ENCODE data around the gene PCK2. TPM values are rescaled to one million over a fixed set of nuclear protein-coding genes. Genes with fewer than 3 reads are reported as not detected.

PCK2 gene
- total RNA-seq, 1 experiment from 2014 or later, result 48.9 TPM

DNA sequence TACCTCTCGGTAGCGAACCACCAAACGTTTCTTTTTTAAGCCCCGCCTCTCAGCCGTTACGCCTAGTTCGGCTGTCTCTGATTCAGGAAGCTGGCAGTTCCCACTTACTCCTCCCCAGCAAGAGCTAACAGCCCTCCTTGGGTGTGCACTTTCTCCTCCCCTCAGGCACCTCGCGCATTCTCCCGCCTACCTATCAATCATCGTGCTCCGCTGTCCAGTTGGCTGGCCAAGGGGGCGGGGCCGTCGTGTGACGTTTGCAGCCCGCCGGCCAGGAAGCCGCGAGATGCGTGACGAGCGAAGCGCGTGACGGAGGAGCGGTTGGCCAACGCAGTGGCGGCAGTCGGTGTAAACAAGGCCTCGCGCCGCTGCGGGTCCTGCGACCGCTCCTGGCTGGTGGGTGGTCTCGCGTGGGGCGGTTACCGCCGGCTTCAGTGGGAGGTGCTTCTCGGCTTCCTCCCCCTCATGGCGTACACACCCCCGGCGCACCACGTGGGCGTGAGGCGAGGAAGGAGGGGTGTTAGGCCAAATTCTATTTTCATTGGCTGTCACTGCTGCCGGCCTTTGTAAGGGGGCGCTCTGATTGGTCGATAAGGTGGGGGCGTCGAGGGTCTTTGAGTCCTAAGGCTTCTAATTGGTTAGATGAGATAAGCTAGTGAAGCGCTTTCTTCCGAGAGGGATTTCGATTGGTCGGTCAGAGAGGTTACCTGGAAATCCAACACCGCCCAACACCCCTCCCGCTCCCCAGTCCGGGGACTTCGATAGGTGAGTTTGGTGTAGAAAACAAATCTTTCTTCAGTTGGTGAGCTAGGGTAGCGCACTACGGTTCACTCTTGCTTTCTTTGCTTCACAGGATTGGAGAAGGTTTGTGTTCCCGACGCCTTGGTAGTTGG lies 20.7 kb downstream of the PCK2 start, which contains the start of the genes DCAF11 and NRL:
TSS of gene DCAF11 (plus strand) at position 246 of the 890 bp plus-strand sequence. CDS start 818 bp downstream, outside the sequence.
TSS of gene NRL (minus strand) at position 418 of the 890 bp plus-strand sequence. CDS start 32,101 bp downstream, outside the sequence.
- no peaks in the 10 kb centered on the region for H3K27me3 ChIP-seq (ENCODE audit: insufficient read depth, low read length)
- peak within 1 kb of the TSS; percentile 79 for H3K4me2 ChIP-seq (ENCODE audit: insufficient read depth, insufficient read length, low read length)
- Mint-ChIP-seq H3K36me3 (ENCODE audit: insufficient read depth in 1 of 3, low read depth in 3 of 3) (peaks cover 15 to 43% (median 33%) of the 10 kb centered on the region in 3 experiments; a peak in 6 of 7 replicates), H3K9me3 (no peaks in the 10 kb centered on the region; a peak in 1 of 5 replicates), H3K27ac (peak within 1 kb of the TSS; percentile 93 to 100 (median 98)), H3K4me1 (peaks cover 12 to 15% of the 10 kb centered on the region in 2 experiments), H3K27me3 (ENCODE audit: low read depth) (peaks cover 3% of the 10 kb centered on the region; the same call in 1 of the 2 replicates), H3K4me3 (peak within 1 kb of the TSS; percentile 93 to 95)
- no peaks in the 10 kb centered on the region for H3K79me2 ChIP-seq (ENCODE audit: insufficient read depth, low read length)
- no CpG with 5 or more reads among the region's 65 CpGs for WGBS (ENCODE audit: extremely low coverage, insufficient read length, low lambda C conversion rate)
- H3K23ac ChIP-seq (ENCODE audit: insufficient read length, low read depth, low read length), result no peak within 1 kb of the TSS
- H3K18ac ChIP-seq (ENCODE audit: insufficient read length, low read depth, low read length), result peak within 1 kb of the TSS; percentile 97
- no peaks in the 10 kb centered on the region for H3K79me1 ChIP-seq (ENCODE audit: insufficient read depth, low read depth, low read length, poor library complexity, severe bottlenecking)
- peak within 1 kb of the TSS; percentile 98 for H3K14ac ChIP-seq (ENCODE audit: insufficient read depth, low read length)
- H4K91ac ChIP-seq (ENCODE audit: insufficient read length, low read depth, low read length), result no peak within 1 kb of the TSS
- H2BK5ac ChIP-seq (ENCODE audit: insufficient read length, low read length), result no peak within 1 kb of the TSS
- H3K27ac ChIP-seq (ENCODE audit: insufficient read length, low read depth, low read length), result peak within 1 kb of the TSS; percentile 36
- TF ChIP-seq, protein P1, sequence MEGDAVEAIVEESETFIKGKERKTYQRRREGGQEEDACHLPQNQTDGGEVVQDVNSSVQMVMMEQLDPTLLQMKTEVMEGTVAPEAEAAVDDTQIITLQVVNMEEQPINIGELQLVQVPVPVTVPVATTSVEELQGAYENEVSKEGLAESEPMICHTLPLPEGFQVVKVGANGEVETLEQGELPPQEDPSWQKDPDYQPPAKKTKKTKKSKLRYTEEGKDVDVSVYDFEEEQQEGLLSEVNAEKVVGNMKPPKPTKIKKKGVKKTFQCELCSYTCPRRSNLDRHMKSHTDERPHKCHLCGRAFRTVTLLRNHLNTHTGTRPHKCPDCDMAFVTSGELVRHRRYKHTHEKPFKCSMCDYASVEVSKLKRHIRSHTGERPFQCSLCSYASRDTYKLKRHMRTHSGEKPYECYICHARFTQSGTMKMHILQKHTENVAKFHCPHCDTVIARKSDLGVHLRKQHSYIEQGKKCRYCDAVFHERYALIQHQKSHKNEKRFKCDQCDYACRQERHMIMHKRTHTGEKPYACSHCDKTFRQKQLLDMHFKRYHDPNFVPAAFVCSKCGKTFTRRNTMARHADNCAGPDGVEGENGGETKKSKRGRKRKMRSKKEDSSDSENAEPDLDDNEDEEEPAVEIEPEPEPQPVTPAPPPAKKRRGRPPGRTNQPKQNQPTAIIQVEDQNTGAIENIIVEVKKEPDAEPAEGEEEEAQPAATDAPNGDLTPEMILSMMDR (conservative IDR thresholded peaks at IDR 0.05), result no peak
- DNase-seq, result peak; percentile 99
- H4K8ac ChIP-seq (replicated peaks; ENCODE audit: insufficient read length, low read depth, low read length), result no peak within 1 kb of the TSS
- no peak within 1 kb of the TSS for H3K56ac ChIP-seq (ENCODE audit: insufficient read length, low read depth, low read length)
- no peak within 1 kb of the TSS for H2BK120ac ChIP-seq (ENCODE audit: low read depth, low read length, poor library complexity, severe bottlenecking)
- H2AFZ ChIP-seq (ENCODE audit: low read length), result no peak within 1 kb of the TSS
- H2AK5ac ChIP-seq (ENCODE audit: insufficient read length, low read length), result no peak within 1 kb of the TSS
- H4K5ac ChIP-seq (ENCODE audit: insufficient read length, low read depth, low read length), result no peak within 1 kb of the TSS
- no peaks in the 10 kb centered on the region for H4K20me1 ChIP-seq (ENCODE audit: control insufficient read depth, insufficient read depth, insufficient read length)
- peaks cover 13% of the 10 kb centered on the region for H3K23me2 ChIP-seq (ENCODE audit: insufficient read length, low read depth, low read length, poor library complexity, severe bottlenecking)
- H3K4ac ChIP-seq (ENCODE audit: low read depth, low read length), result no peak within 1 kb of the TSS
- no peak within 1 kb of the TSS for H3T11ph ChIP-seq (ENCODE audit: low read length)
- H3K4me1 ChIP-seq (ENCODE audit: insufficient read depth, low read length), result no peaks in the 10 kb centered on the region
- H3K9ac ChIP-seq (ENCODE audit: extremely low read depth, insufficient read length, low read length), result peak within 1 kb of the TSS; percentile 75
- no peaks in the 10 kb centered on the region for H3K9me3 ChIP-seq (ENCODE audit: control insufficient read depth, low read depth, low read length)
- H2BK12ac ChIP-seq (ENCODE audit: insufficient read length, low read depth, low read length), result no peak within 1 kb of the TSS
- no peak within 1 kb of the TSS for H2BK15ac ChIP-seq (ENCODE audit: low read depth, low read length)
- no peak within 1 kb of the TSS for H2BK20ac ChIP-seq (ENCODE audit: low read depth, low read length, poor library complexity, severe bottlenecking)

All from H9 (cell line).